Gastroesophageal sphincter (tissue), 3 donors: Measurements from ENCODE around the gene LHX6.

Experiments
- CTCF ChIP-seq, 4 experiments: fragments of 200-600 bp in 2 of 4; fragments of 450-650 bp in 2 of 4; sonication (generic) in 1 of 4; IDR thresholded peaks; one replicate each; pipeline ENCODE4 v1.5.1; 2017 to 2019; ENCODE audit warnings: antibody characterized with exemption in 4 of 4, mild to moderate bottlenecking in 2 of 4, moderate library complexity in 2 of 4
- EP300 ChIP-seq: sonication (generic); formaldehyde crosslinking; IDR thresholded peaks from one replicate; pipeline ENCODE4 v1.6.1; 2017; ENCODE audit warnings: antibody characterized with exemption, mild to moderate bottlenecking
- POLR2A ChIP-seq, 2 donors: fragments of 450-650 bp; IDR thresholded peaks; one replicate each; pipeline ENCODE4 v1.6.1; 2017; ENCODE audit warnings: antibody characterized with exemption in 2 of 2, mild to moderate bottlenecking in 2 of 2, moderate library complexity in 1 of 2

GRCh38 chr9:122205176-122205575, 23.6 kb downstream of the LHX6 start:
- TF ChIP-seq CTCF (IDR thresholded peaks at IDR 0.05): no peak
- TF ChIP-seq POLR2A (IDR thresholded peaks at IDR 0.05): no peak
- no peak for TF ChIP-seq EP300
